HG02852 (cell line): ENCODE results near the gene MDM2.
"Not testable (repeated sequence)": the region's sequence is repeated elsewhere in the genome, so short reads cannot be mapped to it uniquely, and the experiment has no call there.

Source experiments
- ATAC-seq: cut with Tn5 transposase; IDR thresholded peaks from one replicate; pipeline ENCODE4 v1.9.1; 2021; ENCODE audit warnings: mild to moderate bottlenecking, moderate library complexity; ENCODE audit not compliant: unreplicated experiment

The MDM2 gene

GRCh38 chr12:68785823-68786222 is 22.2 kb upstream of the MDM2 start:
- no peak for ATAC-seq

GRCh38 chr12:68786929-68787328 is 21.0 kb upstream of the MDM2 start:
- ATAC-seq = no peak

- no peak for ATAC-seq
Observed at GRCh38 chr12:68788554-68789143, 19.3 kb upstream of the MDM2 start.

GRCh38 chr12:68789144-68789878 is 18.7 kb upstream of the MDM2 start:
- no peak for ATAC-seq

GRCh38 chr12:68790081-68790951 is 17.7 kb upstream of the MDM2 start:
- ATAC-seq = no peak

DNA sequence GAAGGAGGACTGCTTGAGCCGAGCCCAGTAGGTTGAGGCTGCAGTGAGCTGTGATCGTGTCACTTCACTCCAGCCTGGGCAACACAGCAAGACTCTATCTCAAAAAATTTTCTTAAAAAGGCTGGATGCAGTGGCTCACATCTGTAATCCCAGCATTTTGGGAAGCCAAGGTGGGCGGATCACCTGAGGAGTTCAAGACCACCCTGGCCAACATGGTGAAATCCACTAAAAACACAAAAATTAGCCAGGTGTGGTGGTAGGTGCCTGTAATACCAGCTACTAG is 17.1 kb upstream of the MDM2 start:
- no peak for ATAC-seq

DNA sequence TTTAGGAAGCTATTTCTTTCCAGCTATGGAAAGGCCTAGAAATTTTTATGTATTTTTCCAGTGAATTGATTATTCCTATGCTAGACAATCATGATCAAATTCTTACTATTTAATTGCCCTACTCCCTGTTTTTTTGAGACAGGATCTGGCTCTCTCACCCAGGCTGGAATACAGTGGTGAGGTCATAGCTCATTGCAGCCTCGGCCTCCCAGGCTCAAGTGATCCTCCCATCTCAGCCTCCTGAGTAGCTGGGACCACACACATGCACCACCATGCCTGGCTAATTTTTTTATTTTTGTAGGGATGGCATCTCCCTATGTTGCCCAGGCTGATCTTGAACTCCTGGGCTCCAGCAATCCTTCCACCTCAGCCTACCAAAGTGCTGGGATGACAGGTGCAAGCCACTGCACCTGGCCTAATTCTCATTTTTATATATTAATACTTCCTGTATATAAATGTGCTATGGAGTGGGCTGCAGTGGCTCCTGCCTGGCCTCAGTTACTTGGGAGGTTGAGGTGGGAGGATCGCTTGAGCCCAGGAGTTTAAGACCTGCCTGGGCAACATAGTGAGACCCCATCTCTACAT is 16.0 kb upstream of the MDM2 start:
- no peak for ATAC-seq

GRCh38 chr12:68792952-68793351 is 15.0 kb upstream of the MDM2 start:
- ATAC-seq = peak; percentile 88

DNA sequence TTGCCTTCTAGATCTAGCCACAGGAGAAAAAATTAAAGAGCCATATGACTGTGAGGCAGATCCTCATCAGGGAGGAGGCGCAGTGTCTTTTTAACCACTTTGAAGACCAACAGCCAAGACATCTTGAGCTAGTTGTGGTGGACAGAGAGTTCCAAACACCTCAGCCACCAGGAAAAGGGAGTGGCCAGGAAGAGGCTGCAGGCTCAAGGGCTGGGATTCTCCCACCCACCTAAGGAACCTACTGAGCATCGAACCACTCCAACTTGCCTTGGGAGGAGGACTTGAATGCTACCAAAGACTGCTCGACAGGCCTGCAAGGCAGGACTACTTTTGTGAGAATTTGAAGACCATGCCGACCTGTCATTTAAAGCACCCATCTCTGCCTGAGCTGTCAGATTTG is 14.5 kb upstream of the MDM2 start:
- ATAC-seq = no peak

DNA sequence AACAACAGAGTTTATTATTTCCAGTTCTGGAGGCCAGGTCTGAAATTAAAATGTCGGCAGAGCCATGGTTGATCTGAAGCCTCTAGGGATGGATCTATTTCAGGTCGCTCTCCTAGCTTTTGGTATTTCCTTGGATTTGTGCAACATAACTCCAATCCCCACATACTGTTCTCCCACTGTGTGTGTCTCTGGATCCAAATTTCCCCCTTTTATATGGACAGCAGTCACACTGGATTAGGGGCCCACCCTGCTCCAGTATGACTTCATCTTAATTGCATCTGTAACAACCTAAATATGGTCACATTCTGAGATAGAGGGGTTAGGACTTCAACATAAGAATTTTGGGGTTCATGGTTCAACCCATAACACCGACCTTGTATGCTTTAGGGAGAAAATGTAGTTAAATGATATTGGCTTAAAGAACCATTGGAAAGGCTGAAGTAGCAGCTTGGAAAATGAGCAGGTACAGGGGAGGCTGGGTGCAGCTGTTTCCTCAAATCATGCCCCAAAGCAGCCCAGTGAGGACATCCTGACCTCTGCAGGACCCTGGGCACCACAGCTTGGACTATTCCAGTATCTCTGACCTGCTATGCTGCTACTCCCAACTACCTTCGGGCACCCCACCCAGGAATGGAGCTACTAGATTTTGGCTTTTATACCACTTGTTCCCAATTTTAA is 13.9 kb upstream of the MDM2 start:
- no peak for ATAC-seq

DNA sequence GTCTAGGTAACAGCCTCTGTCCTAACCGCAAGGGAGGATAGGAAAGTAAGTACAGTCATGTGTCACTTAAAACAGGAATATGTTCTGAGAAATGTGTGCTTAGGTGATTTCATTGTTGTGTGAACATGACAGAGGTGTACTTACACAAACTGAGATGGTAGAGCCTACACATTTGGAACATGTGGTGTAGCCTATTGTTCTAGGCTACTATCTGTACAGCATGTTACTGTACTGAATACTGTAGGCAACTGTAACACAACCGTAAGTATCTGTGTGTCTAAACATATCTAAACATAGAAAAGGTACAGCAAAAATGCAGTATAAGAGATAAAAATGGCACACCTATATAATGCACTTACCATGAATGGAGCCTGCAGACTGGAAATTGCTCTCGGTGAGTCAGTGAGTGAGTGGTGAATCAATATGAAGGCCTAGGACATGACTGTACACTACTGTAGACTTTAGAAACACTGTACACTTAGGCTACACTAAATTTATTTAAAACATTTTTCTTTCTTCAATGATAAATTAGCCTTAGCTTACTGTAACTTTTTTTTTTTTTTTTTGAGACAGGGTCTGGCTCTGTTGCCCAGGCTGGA is 13.2 kb upstream of the MDM2 start:
- no peak for ATAC-seq

- ATAC-seq = no peak
Observed at GRCh38 chr12:68796399-68796798, 11.6 kb upstream of the MDM2 start.

DNA sequence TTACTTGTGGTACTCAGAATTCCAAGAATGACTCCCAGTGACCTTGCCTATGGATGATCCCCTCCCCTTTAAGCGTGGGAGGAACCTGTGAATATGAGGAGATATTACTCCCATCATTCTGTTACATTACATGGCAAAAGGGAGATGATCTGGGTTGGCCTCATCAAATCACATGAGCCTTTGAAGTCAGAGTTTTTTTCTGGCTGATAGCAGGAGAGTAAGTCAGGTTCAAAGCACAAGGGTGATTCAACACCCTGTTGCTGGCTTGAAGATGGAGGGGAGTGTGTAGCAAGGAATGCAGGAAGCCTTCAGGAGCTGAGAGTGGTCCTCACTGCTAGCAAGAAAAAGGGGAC is 9.1 kb upstream of the MDM2 start:
- ATAC-seq = no peak

- no peak for ATAC-seq
Observed at GRCh38 chr12:68800294-68800693, 7.7 kb upstream of the MDM2 start.

DNA sequence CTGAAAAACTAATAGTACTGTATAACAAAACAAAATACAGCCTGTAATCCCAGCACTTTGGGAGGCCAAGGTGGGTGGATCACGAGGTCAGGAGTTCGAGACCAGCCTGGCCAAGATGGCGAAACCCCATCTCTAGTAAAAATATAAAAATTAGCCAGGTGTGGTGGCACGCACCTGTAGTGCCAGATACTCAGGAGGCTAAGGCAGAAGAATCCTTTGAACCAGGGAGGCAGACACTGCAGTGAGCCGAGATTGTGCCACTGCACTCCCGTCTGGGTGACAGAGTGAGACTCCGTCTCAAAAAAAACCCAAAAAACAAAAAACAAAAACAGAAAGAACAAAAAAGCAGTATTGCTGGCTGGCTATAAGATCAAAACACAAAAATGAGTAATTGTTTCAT is 6.9 kb upstream of the MDM2 start:
- ATAC-seq = not testable (repeated sequence)

DNA sequence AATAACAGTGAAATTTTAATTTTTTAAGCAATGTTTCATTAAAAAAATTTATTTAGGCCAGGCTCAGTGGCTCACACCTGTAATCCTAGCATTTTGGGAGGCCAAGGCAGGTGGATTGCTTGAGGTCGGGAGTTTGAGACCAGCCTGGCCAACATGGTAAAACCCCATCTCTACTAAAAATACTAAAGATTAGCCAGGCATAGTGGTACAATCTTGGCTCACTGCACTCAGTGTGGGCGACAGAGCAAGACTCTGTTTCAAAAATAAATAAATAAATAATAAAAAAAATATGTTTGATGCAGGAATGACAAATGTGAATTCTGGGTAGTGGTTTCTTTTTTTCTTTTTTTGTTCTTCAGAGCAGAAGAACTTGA is 5.6 kb upstream of the MDM2 start:
- ATAC-seq = not testable (repeated sequence)

DNA sequence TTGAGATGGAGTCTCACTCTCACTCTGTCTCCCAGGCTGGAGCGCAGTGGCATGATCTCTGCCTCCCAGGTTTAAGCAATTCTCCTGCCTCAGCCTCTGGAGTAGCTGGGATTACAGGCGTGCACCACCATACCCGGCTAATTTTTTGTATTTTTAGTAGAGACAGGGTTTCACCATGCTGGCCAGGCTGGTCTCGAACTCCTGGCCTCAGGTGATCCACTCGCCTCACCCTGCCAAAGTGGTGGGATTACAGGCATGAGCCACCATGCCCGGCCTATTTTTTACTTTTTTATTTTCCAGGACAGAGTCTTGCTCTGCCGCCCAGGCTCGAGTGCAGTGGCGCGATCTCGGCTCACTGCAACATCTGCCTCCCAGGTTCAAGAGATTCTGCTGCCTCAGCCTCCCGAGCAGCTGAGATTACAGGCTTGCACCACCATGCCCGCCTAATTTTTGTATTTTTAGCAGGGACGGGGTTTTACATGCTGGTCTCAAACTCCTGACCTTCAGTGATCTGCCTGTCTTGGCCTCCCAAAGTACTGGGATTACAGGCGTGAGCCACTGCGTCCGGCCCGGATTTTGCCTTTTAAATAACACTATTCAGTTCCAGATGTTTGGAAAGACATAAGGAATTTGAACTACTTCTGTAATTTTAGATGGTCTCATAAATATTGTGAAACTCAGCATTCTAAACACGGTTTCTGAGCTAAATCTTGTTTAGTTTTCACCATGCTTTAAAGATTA is 4.9 kb upstream of the MDM2 start:
- ATAC-seq = not testable (repeated sequence)

DNA sequence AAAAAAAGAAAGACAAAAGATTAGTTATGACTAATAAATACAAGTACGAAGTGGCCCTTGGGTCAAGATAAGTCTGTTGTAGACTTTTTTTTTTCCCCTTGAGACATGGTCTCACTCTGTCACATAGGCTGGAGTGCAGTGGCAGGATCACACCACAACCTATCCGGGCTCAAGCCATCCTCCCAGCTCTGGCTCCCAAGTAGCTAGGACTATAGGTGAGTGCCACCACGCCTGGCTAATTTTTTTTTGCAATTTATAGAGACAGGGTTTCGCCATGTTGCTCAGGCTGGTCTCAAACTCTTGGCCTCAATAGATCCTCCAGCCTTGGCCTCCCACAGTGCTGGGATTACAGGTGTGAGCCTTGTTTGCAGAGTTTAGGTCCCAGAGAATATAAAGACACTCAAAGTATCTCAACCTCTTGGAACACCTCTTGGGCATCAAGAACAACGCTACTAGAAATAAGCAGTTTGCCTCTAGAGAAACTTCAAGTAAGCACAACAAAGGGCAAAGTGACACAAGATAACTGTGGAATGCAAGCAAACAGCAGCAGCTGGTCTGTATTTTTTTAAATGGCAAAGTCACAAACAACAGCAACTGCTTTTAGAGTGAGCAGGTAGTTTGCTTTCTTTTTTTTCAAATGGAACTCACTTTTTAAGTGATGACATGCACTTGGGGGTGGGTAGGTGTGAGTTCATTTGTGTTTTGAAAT is 3.9 kb upstream of the MDM2 start:
- no peak for ATAC-seq
